ENCODE measurements around the gene BCO2.

BCO2 gene

GRCh38 chr11:112253605-112254242, 78.4 kb downstream of the BCO2 start:
- no peak for DNase-seq

- DNase-seq, result no peak
These were observed 79.9 kb downstream of the BCO2 start for GRCh38 chr11:112255067-112255720.

- DNase-seq, result no peak
These were observed 85.2 kb downstream of the BCO2 start, which contains the start of gene PLET1 for GRCh38 chr11:112260490-112260889. PLET1 (minus strand) TSS chr11:112260860; CDS start chr11:112260589, 271 bp downstream.

- DNase-seq, result no peak
These were observed 90.5 kb downstream of the BCO2 start for GRCh38 chr11:112265659-112266409.

- DNase-seq, result no peak
These were observed 91.1 kb downstream of the BCO2 start for GRCh38 chr11:112266410-112266778.

- no peak for DNase-seq
These were observed 91.9 kb downstream of the BCO2 start for GRCh38 chr11:112267188-112267591.

GRCh38 chr11:112268406-112268805, 93.1 kb downstream of the BCO2 start:
- DNase-seq, result no peak
